GM20000 (cell line): Measurements from ENCODE around the gene CDK17.
"Not testable (repeated sequence)": the region's sequence is repeated elsewhere in the genome, so short reads cannot be mapped to it uniquely, and the experiment has no call there.

Experiments
- DNase-seq: peaks from one replicate; pipeline ENCODE4 v3.0.0; 2012; ENCODE audit warnings: low spot score
- TF ChIP-seq, protein P1 (sequence below): IDR thresholded peaks from 2 replicates; pipeline ENCODE4 v1.5.1; 2012; ENCODE audit warnings: mild to moderate bottlenecking, control low read depth; ENCODE audit errors: extremely low read depth, missing control alignments

The CDK17 gene

DNA sequence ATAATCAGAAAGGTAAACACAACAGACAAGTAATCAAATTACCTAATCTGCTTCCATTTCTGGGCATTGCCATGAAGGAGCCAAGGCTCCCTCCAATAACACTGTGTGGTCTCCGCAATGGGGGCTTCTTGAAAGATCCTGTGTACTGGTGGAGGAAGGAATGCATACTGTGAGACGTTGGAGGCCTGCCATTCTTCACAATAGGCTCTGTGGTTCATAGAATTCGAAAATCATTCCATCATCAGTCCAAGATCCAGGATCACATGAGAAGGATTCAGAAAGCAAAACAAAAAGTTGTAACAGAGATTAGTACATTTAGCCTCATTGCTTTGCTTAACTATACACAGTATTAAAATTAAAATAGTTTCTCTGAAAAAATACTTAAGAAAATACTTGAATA is 76.3 kb downstream of the CDK17 start:
- no peak for DNase-seq
- TF ChIP-seq, protein P1, sequence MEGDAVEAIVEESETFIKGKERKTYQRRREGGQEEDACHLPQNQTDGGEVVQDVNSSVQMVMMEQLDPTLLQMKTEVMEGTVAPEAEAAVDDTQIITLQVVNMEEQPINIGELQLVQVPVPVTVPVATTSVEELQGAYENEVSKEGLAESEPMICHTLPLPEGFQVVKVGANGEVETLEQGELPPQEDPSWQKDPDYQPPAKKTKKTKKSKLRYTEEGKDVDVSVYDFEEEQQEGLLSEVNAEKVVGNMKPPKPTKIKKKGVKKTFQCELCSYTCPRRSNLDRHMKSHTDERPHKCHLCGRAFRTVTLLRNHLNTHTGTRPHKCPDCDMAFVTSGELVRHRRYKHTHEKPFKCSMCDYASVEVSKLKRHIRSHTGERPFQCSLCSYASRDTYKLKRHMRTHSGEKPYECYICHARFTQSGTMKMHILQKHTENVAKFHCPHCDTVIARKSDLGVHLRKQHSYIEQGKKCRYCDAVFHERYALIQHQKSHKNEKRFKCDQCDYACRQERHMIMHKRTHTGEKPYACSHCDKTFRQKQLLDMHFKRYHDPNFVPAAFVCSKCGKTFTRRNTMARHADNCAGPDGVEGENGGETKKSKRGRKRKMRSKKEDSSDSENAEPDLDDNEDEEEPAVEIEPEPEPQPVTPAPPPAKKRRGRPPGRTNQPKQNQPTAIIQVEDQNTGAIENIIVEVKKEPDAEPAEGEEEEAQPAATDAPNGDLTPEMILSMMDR = no peak

DNA sequence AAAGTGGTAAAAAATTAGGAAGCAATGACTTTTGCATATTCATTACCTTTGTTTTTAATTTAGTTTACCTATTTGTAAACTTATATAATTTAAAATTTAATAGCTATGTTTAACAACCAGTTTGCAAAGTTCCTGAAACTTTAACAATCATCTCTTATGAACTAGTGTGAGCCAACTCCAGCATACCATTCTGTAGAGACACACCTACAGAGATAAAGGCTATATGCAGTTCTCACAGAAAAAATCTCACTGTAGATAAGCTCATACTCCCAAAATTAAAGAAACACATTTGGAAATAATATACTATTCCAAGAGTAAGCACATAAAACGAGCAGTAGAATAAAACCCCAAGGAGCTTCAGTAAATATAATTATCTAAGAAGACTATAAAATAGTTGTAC is 77.5 kb downstream of the CDK17 start:
- TF ChIP-seq, protein P1 = no peak

DNA sequence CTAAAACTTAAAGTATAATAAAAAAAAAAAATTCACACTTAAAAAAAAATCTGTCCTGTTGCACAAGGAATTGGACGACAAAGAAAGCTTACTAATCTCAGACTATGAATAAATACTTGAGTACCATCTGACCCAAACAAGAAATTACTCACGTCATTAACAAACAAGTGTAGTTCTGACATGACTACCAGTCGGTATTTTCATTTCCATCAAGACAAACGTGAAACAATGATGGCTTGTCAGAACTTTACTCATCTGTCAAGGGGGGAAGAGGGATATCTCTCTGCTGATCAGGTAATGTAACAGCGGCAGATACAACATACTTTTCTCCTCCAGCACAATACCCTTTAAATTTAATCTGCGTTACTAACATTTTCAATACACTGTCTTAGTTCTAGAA is 78.3 kb downstream of the CDK17 start:
- DNase-seq = no peak
- TF ChIP-seq, protein P1 = no peak

More for the DNA sequence above, 77.5 kb downstream of the CDK17 start:
- DNase-seq = no peak

DNA sequence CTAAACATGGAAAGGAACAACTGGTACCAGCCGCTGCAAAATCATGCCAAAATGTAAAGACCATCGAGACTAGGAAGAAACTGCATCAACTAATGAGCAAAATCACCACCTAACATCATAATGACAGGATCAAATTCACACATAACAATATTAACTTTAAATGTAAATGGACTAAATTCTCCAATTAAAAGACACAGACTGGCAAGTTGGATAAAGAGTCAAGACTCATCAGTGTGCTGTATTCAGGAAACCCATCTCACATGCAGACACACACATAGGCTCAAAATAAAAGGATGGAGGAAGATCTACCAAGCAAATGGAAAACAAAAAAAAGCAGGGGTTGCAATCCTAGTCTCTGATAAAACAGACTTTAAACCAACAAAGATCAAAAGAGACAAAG is 82.4 kb downstream of the CDK17 start:
- not testable (repeated sequence) for DNase-seq

DNA sequence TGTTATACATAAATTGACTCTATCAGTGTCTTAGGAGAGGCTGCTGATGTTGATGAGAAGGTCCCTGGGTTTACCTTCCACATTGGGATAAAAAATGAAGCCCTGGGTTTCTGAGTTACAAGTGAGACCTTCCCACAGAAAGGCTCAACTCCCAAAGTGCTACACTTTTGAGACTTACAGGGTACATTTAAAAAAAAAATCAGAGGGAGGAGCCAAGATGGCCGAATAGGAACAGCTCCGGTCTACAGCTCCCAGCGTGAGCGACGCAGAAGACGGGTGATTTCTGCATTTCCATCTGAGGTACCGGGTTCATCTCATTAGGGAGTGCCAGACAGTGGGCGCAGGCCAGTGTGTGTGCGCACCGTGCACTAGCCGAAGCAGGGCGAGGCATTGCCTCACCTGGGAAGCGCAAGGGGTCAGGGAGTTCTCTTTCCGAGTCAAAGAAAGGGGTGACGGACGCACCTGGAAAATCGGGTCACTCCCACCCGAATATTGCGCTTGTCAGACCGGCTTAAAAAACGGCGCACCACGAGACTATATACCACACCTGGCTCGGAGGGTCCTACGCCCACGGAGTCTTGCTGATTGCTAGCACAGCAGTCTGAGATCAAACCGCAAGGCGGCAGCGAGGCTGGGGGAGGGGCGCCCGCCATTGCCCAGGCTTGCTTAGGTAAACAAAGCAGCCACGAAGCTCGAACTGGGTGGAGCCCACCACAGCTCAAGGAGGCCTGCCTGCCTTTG is 84.3 kb downstream of the CDK17 start:
- not testable (repeated sequence) for DNase-seq

DNA sequence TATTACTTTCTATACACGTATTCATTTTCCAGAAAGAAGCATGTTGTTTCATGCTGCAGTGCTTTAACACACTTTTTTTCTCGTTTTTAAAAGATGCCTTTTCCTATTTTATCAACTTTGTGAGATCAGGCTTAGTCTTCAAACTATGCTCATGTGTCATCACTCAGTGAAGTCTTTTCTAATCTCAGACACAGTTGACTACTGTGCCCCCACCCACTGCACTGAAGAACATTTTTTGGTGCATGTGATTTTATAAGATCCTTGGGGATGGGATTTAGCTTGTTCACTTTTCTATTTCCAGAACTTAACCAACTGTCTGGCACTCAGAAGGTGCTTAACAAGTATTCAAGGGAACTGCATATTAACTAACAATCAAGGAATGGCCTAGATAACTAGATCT is 85.5 kb downstream of the CDK17 start:
- TF ChIP-seq, protein P1 = no peak
- DNase-seq = no peak

DNA sequence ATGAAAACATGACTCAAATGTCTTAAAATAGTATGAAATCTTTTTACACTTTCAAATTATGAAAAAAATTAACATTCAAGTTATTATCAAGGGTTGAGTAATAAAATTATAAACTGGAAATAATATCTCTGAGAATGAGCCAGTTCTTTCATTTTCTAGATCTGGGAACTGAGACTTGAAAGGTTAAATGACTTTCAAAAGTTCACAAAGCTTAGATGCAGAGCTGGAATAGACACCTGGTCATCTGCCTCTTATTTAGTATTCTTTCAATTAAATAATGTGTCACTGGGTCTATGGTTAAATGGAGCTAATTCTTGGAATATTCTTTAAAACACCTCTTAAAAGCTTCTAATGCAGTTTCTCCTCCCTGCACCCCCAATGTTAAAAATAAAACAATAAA is 86.6 kb downstream of the CDK17 start:
- TF ChIP-seq, protein P1 = no peak
- DNase-seq = no peak

DNA sequence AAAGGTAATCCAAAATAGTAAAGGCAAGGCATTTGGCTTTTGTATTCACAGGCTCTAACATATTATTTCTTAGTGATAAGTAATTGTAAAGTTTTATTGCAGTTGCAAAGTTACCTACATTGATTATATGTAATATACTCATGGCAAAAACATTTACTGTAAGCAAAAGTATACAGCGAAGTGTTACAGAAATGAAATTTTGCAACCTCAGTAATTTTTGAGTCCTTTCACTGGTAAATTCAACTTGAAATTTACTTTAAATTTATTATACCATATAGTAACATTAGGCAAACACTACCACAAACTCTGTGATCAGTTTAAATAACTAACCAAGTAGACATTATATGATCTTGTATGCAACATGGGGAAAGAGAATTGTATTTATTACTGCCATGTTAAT is 89.0 kb downstream of the CDK17 start:
- DNase-seq = no peak
- TF ChIP-seq, protein P1 = no peak
